Nephron progenitor cell (in vitro differentiated cells): Measurements from ENCODE around the gene CD4.

Source experiments
- DNase-seq: peaks from one replicate; pipeline ENCODE4 v3.0.0; 2021
- H3K27ac Mint-ChIP-seq: 2 replicates; pipeline ENCODE4 v1.8.0; 2021; ENCODE audit warnings: mild to moderate bottlenecking, moderate library complexity, mixed read lengths
- H3K27me3 Mint-ChIP-seq: 2 replicates; pipeline ENCODE4 v1.8.0; 2021; ENCODE audit warnings: mild to moderate bottlenecking, low read depth, mixed read lengths; ENCODE audit not compliant: poor library complexity
- H3K36me3 Mint-ChIP-seq: 2 replicates; pipeline ENCODE4 v1.8.0; 2021; ENCODE audit warnings: low read depth, mixed read lengths
- H3K4me1 Mint-ChIP-seq: 2 replicates; pipeline ENCODE4 v1.8.0; 2021; ENCODE audit warnings: mixed read lengths
- H3K4me3 Mint-ChIP-seq: 2 replicates; pipeline ENCODE4 v1.8.0; 2021; ENCODE audit warnings: mild to moderate bottlenecking, moderate library complexity, mixed read lengths
- H3K9me3 Mint-ChIP-seq: 2 replicates; pipeline ENCODE4 v1.8.0; 2021; ENCODE audit warnings: mild to moderate bottlenecking, moderate library complexity, mixed read lengths
- CTCF ChIP-seq: fragments of 200-600 bp; sonication (generic); IDR thresholded peaks from 2 replicates; pipeline ENCODE4 v1.5.0; 2021; ENCODE audit warnings: antibody characterized with exemption

CD4 gene

GRCh38 chr12:6829536-6830220, 40.4 kb downstream of the CD4 start:
- Mint-ChIP-seq H3K4me3 (peak overlapping the region; percentile 99), H3K27me3 (peaks cover 11% of the 10 kb centered on the region), H3K9me3 (no peaks in the 10 kb centered on the region), H3K4me1 (peaks cover 60% of the 10 kb centered on the region), H3K36me3 (peaks cover 43% of the 10 kb centered on the region), H3K27ac (peak overlapping the region; percentile 97)
- DNase-seq: no peak
- TF ChIP-seq CTCF: no peak

- no peak for TF ChIP-seq CTCF
- Mint-ChIP-seq H3K4me3 (peak overlapping the region; percentile 99), H3K27ac (no peak overlapping the region), H3K27me3 (peaks cover 4% of the 10 kb centered on the region), H3K4me1 (peaks cover 53% of the 10 kb centered on the region), H3K36me3 (peaks cover 42% of the 10 kb centered on the region), H3K9me3 (no peaks in the 10 kb centered on the region)
- DNase-seq: no peak
Observed at GRCh38 chr12:6830286-6830890, 41.1 kb downstream of the CD4 start.

GRCh38 chr12:6830999-6831398, 41.7 kb downstream of the CD4 start:
- DNase-seq: no peak
- H3K27ac Mint-ChIP-seq: peak overlapping the region; percentile 12
- peaks cover 47% of the 10 kb centered on the region for H3K4me1 Mint-ChIP-seq
- H3K27me3 Mint-ChIP-seq: peaks cover 1% of the 10 kb centered on the region
- H3K36me3 Mint-ChIP-seq: peaks cover 45% of the 10 kb centered on the region
- peak overlapping the region; percentile 72 for H3K4me3 Mint-ChIP-seq
- TF ChIP-seq CTCF: no peak
- no peaks in the 10 kb centered on the region for H3K9me3 Mint-ChIP-seq

- Mint-ChIP-seq H3K4me3 (no peak overlapping the region), H3K4me1 (peaks cover 41% of the 10 kb centered on the region), H3K27ac (peak overlapping the region; percentile 12), H3K27me3 (peaks cover 5% of the 10 kb centered on the region), H3K36me3 (peaks cover 51% of the 10 kb centered on the region), H3K9me3 (no peaks in the 10 kb centered on the region)
- TF ChIP-seq CTCF: no peak
- no peak for DNase-seq
Observed at GRCh38 chr12:6831450-6831995, 42.2 kb downstream of the CD4 start.

- TF ChIP-seq CTCF: no peak
- no peak for DNase-seq
- H3K36me3 Mint-ChIP-seq: peaks cover 54% of the 10 kb centered on the region
- H3K9me3 Mint-ChIP-seq: no peaks in the 10 kb centered on the region
- no peak overlapping the region for H3K27ac Mint-ChIP-seq
- H3K27me3 Mint-ChIP-seq: peaks cover 5% of the 10 kb centered on the region
- H3K4me3 Mint-ChIP-seq: peak overlapping the region; percentile 28
- H3K4me1 Mint-ChIP-seq: peaks cover 35% of the 10 kb centered on the region
Observed at GRCh38 chr12:6832125-6832524, 42.8 kb downstream of the CD4 start.
